GM21717 (cell line): ENCODE data around the gene PTGR1.
"Not testable (repeated sequence)": the region's sequence is repeated elsewhere in the genome, so short reads cannot be mapped to it uniquely, and the experiment has no call there.

Source experiments
- ATAC-seq: cut with Tn5 transposase; IDR thresholded peaks from one replicate; pipeline ENCODE4 v1.9.1; 2021; ENCODE audit warnings: mild to moderate bottlenecking, moderate library complexity; ENCODE audit not compliant: unreplicated experiment

The PTGR1 gene

GRCh38 chr9:111599092-111599954 is at the start of gene PTGR1:
PTGR1 (minus strand) TSS chr9:111599647; CDS start chr9:111597422, 2,225 bp downstream.
- no peak for ATAC-seq

DNA sequence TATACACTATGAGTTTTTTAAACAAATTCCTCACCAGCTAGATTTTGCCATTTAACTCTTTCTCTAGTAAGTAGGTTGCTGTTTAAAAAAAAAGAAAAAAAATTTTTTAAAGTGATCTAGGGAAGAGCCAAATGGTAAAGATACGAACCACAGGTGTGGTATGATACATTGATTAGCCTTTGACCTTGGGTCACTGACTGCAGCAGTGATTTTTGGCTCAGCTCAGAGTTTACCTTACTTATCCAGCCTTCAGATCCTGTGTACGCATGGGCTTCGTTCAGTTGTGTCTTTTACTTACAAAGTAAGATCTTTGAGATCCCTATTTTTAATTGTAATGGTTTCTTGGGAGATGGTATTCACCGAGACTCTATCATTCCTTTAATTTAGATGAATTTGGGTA is 49.6 kb upstream of the PTGR1 start:
- ATAC-seq, result no peak

- no peak for ATAC-seq
Measured at GRCh38 chr9:111648066-111648465, 48.6 kb upstream of the PTGR1 start.

DNA sequence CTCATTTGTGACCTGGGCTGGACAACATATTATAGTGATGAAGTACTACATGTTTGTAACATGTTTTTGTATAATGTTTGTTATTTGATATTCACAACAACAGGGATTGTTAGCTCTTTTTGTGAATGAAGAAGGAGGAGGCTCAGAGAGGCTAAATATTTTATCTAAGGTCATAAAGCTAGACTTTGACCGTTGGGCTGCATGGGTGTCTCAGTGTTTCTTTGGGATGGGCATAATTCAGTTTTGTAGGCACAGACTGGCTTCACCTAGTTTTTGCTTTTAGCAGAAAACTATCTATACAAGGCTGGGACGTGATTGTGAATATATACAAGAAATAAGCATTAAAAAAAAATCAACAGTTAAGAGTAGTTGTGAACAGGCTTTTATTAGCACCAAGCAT is 47.0 kb upstream of the PTGR1 start:
- no peak for ATAC-seq

GRCh38 chr9:111645806-111646205 is 46.4 kb upstream of the PTGR1 start:
- no peak for ATAC-seq

DNA sequence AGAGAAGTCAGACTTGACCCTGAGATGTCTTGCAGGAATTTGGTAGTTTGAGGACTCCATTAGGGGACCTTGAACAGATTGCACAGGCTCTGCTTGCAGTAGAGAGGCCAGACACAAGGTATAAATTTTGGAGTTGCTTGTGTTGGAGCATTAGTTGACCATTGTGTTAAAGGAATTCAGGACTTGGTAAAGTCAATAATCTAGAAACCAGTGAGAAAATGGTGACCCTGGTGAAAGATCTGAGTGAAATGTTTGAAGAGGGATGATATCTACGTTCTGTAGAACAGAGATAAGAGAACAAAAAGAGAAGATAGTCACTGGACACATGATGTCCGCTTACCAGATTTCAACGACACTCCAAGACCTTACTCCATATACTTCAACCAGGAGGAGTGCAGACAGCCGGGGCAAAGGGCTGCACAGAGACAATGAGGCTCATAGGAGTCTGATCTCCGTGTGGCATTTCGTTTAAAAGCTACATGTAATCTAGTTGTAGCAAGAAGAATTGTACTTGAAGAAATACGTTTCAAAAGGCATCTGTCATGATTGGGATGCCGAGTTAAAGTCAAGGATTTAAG is 44.8 kb upstream of the PTGR1 start:
- ATAC-seq, result no peak

DNA sequence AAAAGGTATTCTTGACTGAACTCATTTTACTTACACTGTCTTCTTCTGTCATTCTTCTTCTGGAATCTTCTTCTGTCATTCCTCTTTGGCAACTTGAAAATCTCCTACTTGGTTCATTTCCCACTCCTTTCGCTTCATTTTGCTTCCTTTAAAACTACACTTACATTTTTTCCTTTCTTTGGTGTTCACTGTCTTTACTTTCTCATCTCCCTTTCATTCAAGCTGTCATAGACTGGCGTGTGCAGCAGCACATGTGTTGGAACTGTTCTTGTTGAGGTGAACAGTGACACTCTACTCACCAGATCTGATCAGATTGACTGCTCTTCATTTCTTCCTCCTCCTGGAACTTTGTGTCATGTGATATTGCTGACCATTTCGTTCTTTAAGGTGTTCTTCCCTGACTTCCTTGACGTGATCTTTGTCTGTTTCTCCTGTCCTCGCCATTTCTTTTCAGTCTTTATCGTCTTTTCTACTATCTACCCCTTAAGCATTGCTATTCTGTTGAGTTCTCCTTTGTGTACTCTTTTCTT is 38.0 kb upstream of the PTGR1 start:
- no peak for ATAC-seq

GRCh38 chr9:111634860-111635259 is 35.4 kb upstream of the PTGR1 start:
- ATAC-seq, result no peak

GRCh38 chr9:111633389-111633736 is 33.9 kb upstream of the PTGR1 start:
- ATAC-seq, result no peak

GRCh38 chr9:111632695-111633388 is 33.4 kb upstream of the PTGR1 start:
- ATAC-seq, result no peak

- no peak for ATAC-seq
Measured at GRCh38 chr9:111632060-111632459, 32.6 kb upstream of the PTGR1 start.

DNA sequence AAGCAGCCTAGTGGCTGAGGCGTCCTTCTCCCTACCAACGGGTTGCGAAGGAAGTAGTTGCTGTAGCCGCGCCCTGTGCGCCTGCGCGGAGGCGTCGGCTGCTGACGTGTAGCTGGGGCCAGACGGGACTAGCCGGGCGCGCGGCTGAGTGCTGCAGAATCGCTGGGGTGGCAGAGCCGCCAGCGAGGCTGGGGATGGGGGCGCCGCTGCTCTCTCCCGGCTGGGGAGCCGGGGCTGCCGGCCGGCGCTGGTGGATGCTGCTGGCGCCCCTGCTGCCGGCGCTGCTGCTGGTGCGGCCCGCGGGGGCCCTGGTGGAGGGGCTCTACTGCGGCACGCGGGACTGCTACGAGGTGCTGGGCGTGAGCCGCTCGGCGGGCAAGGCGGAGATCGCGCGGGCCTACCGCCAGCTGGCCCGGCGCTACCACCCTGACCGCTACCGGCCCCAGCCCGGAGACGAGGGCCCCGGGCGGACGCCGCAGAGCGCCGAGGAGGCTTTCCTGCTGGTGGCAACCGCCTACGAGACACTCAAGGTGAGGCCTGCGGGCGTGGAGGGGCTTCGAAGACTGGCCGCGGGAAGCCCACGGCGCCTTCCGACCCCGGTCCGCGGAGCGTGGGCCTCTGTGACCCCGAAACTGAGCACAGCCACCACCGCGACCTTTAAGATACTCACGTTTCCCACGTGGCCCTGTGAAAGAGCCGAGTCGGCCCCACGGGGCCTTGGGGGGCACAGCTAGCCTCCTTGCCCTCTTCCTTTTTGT is 31.9 kb upstream of the PTGR1 start, which contains the start of gene DNAJC25:
TSS of gene DNAJC25 (plus strand) at position 121 of the 758 bp plus-strand sequence. CDS start at position 195, 74 bp downstream.
- peak; percentile 98 for ATAC-seq

- no peak for ATAC-seq
Measured at GRCh38 chr9:111630964-111631213, 31.4 kb upstream of the PTGR1 start.

GRCh38 chr9:111630182-111630963 is 30.9 kb upstream of the PTGR1 start:
- ATAC-seq, result peak; percentile 31

DNA sequence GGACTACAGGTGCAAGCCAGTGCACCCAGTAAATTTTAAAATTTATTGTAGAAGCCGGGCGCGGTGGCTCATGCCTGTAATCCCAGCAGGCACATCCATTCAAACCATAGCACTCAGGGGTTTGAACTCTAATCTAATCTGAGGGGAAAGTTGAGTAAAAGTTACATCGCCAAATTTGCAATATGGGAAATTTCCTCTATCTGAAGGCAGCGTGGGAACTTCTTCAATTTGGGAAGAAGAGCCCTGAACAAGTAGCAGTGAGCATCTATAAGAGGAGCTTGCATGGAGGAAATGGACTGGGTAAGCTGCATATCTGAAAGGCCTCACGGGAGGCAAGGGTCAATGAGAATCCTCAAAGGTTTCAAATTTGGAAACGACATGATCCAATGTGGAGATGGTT is 29.0 kb upstream of the PTGR1 start:
- no peak for ATAC-seq

DNA sequence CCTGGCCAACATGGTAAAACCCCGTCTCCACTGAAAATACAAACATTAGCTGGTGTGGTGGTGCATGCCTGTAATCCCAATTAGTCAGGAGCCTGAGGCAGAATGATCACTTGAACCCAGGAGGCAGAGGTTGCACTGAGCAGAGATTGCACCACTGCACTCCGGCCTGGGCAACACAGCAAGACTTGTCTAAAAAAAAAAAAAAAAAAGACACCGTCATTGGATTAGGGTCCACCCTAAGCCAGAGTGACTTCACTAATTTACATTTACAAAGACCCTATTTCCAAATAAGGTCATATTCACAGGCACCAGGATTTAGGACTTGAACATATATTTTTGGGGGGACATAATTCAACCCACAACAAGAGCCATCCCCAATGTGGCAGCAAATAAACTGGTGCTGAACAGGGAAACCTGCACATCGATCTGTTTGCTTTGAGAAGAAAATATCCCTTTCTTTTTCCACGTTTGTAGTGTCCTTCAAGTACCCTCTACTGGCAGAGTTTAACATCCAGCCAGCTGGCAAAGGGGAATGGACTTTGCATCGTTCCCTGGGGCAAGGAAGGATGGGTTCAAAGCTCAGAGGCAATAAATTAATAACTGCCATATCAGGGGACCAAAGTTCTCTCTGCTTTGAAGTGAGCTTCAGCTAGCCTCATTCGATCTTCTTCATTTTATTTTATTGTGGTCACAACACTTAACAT is 28.0 kb upstream of the PTGR1 start:
- no peak for ATAC-seq

- ATAC-seq, result no peak
Measured at GRCh38 chr9:111622626-111623025, 23.2 kb upstream of the PTGR1 start.

- no peak for ATAC-seq
Measured at GRCh38 chr9:111621895-111622480, 22.5 kb upstream of the PTGR1 start.

DNA sequence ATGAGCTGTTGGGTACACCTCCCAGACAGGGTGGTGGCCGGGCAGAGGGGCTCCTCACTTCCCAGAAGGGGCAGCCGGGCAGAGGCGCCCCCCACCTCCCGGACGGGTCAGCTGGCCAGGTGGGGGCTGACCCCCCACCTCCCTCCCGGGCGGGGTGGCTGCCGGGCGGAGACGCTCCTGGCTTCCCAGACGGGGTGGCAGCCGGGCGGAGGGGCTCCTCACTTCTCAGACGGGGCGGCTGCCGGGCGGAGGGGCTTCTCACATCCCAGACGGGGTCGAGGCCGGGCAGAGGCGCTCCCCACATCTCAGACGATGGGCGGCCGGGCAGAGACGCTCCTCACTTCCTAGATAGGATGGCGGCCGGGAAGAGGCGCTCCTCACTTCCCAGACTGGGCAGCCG is 17.9 kb upstream of the PTGR1 start:
- not testable (repeated sequence) for ATAC-seq
